ENCODE data around the gene VRK3. TPM values are rescaled to one million over a fixed set of nuclear protein-coding genes. Genes with fewer than 3 reads are reported as not detected.

Gene VRK3
- total RNA-seq, 2 donors from 2014 or later = 53.7 to 79.8 TPM

GRCh38 chr19:50016225-50016807, 8.9 kb downstream of the VRK3 start:
- Mint-ChIP-seq H3K36me3 (ENCODE audit: low read depth) (peaks cover 92% of the 10 kb centered on the region), H3K4me1 (peaks cover 11% of the 10 kb centered on the region), H3K9me3 (no peaks in the 10 kb centered on the region), H3K27ac (no peak overlapping the region), H3K4me3 (no peak overlapping the region), H3K27me3 (no peaks in the 10 kb centered on the region)
- ATAC-seq (replicated peaks) = no peak

- Mint-ChIP-seq H3K27me3 (no peaks in the 10 kb centered on the region), H3K9me3 (no peaks in the 10 kb centered on the region), H3K36me3 (ENCODE audit: low read depth) (peaks cover 82% of the 10 kb centered on the region), H3K27ac (peak overlapping the region; percentile 9), H3K4me3 (no peak overlapping the region), H3K4me1 (peaks cover 19% of the 10 kb centered on the region)
- ATAC-seq (replicated peaks) = no peak
These were observed 16.6 kb downstream of the VRK3 start for GRCh38 chr19:50008532-50008931.

- no peaks in the 10 kb centered on the region for H3K9me3 Mint-ChIP-seq
- H3K4me3 Mint-ChIP-seq = no peak overlapping the region
- peaks cover 82% of the 10 kb centered on the region for H3K36me3 Mint-ChIP-seq (ENCODE audit: low read depth)
- H3K27ac Mint-ChIP-seq = no peak overlapping the region
- no peaks in the 10 kb centered on the region for H3K27me3 Mint-ChIP-seq
- no peak for ATAC-seq (replicated peaks)
- H3K4me1 Mint-ChIP-seq = peaks cover 19% of the 10 kb centered on the region
These were observed 17.2 kb downstream of the VRK3 start for GRCh38 chr19:50007947-50008346.

GRCh38 chr19:50007170-50007569, 18.0 kb downstream of the VRK3 start:
- ATAC-seq (replicated peaks) = no peak
- H3K4me1 Mint-ChIP-seq = peaks cover 19% of the 10 kb centered on the region
- H3K4me3 Mint-ChIP-seq = no peak overlapping the region
- H3K27ac Mint-ChIP-seq = no peak overlapping the region
- H3K36me3 Mint-ChIP-seq (ENCODE audit: low read depth) = peaks cover 82% of the 10 kb centered on the region
- no peaks in the 10 kb centered on the region for H3K27me3 Mint-ChIP-seq
- H3K9me3 Mint-ChIP-seq = no peaks in the 10 kb centered on the region

- Mint-ChIP-seq H3K4me3 (peak overlapping the region; percentile 59), H3K27me3 (no peaks in the 10 kb centered on the region), H3K27ac (no peak overlapping the region), H3K36me3 (ENCODE audit: low read depth) (peaks cover 85% of the 10 kb centered on the region), H3K9me3 (no peaks in the 10 kb centered on the region), H3K4me1 (peaks cover 24% of the 10 kb centered on the region)
- peak; percentile 76 for ATAC-seq (replicated peaks)
These were observed 19.7 kb downstream of the VRK3 start for GRCh38 chr19:50005428-50005827.

- Mint-ChIP-seq H3K27me3 (no peaks in the 10 kb centered on the region), H3K27ac (peak overlapping the region; percentile 17), H3K4me3 (peak overlapping the region; percentile 59)
These were observed 21.3 kb downstream of the VRK3 start for GRCh38 chr19:50003810-50004419.

GRCh38 chr19:50003254-50003788, 21.9 kb downstream of the VRK3 start:
- H3K27me3 Mint-ChIP-seq = no peaks in the 10 kb centered on the region

More at GRCh38 chr19:50003810-50004419, 21.3 kb downstream of the VRK3 start:
- H3K36me3 Mint-ChIP-seq (ENCODE audit: low read depth) = peaks cover 97% of the 10 kb centered on the region
- peaks cover 24% of the 10 kb centered on the region for H3K4me1 Mint-ChIP-seq
- no peaks in the 10 kb centered on the region for H3K9me3 Mint-ChIP-seq
- ATAC-seq (replicated peaks) = peak; percentile 94

GRCh38 chr19:50002386-50002960, 22.7 kb downstream of the VRK3 start:
- Mint-ChIP-seq H3K4me1 (peaks cover 29% of the 10 kb centered on the region), H3K27ac (no peak overlapping the region), H3K27me3 (no peaks in the 10 kb centered on the region), H3K36me3 (ENCODE audit: low read depth) (peaks cover 97% of the 10 kb centered on the region), H3K9me3 (no peaks in the 10 kb centered on the region), H3K4me3 (no peak overlapping the region)
- no peak for ATAC-seq (replicated peaks)

More at GRCh38 chr19:50003254-50003788, 21.9 kb downstream of the VRK3 start:
- Mint-ChIP-seq H3K36me3 (ENCODE audit: low read depth) (peaks cover 97% of the 10 kb centered on the region), H3K27ac (peak overlapping the region; percentile 17), H3K4me3 (peak overlapping the region; percentile 59), H3K9me3 (no peaks in the 10 kb centered on the region), H3K4me1 (peaks cover 24% of the 10 kb centered on the region)
- ATAC-seq (replicated peaks) = no peak

- H3K4me1 Mint-ChIP-seq = peaks cover 29% of the 10 kb centered on the region
- H3K9me3 Mint-ChIP-seq = no peaks in the 10 kb centered on the region
- H3K27me3 Mint-ChIP-seq = no peaks in the 10 kb centered on the region
- no peak overlapping the region for H3K27ac Mint-ChIP-seq
- ATAC-seq (replicated peaks) = no peak
- peaks cover 94% of the 10 kb centered on the region for H3K36me3 Mint-ChIP-seq (ENCODE audit: low read depth)
- H3K4me3 Mint-ChIP-seq = no peak overlapping the region
These were observed 23.4 kb downstream of the VRK3 start for GRCh38 chr19:50001775-50002174.

- Mint-ChIP-seq H3K36me3 (ENCODE audit: low read depth) (peaks cover 93% of the 10 kb centered on the region), H3K27ac (no peak overlapping the region), H3K27me3 (no peaks in the 10 kb centered on the region)
These were observed 24.2 kb downstream of the VRK3 start for GRCh38 chr19:50000841-50001557.

GRCh38 chr19:50000038-50000840, 24.9 kb downstream of the VRK3 start:
- Mint-ChIP-seq H3K4me1 (peaks cover 24% of the 10 kb centered on the region), H3K27ac (no peak overlapping the region), H3K27me3 (no peaks in the 10 kb centered on the region), H3K9me3 (no peaks in the 10 kb centered on the region), H3K36me3 (ENCODE audit: low read depth) (peaks cover 91% of the 10 kb centered on the region), H3K4me3 (no peak overlapping the region)
- peak; percentile 43 for ATAC-seq (replicated peaks)

More at GRCh38 chr19:50000841-50001557, 24.2 kb downstream of the VRK3 start:
- Mint-ChIP-seq H3K4me1 (peaks cover 29% of the 10 kb centered on the region), H3K4me3 (no peak overlapping the region), H3K9me3 (no peaks in the 10 kb centered on the region)
- ATAC-seq (replicated peaks) = no peak

GRCh38 chr19:49999371-50000010, 25.7 kb downstream of the VRK3 start:
- H3K9me3 Mint-ChIP-seq = no peaks in the 10 kb centered on the region
- no peak for ATAC-seq (replicated peaks)
- peaks cover 91% of the 10 kb centered on the region for H3K36me3 Mint-ChIP-seq (ENCODE audit: low read depth)
- H3K27me3 Mint-ChIP-seq = no peaks in the 10 kb centered on the region
- no peak overlapping the region for H3K27ac Mint-ChIP-seq
- H3K4me3 Mint-ChIP-seq = no peak overlapping the region
- H3K4me1 Mint-ChIP-seq = peaks cover 19% of the 10 kb centered on the region

- no peaks in the 10 kb centered on the region for H3K9me3 Mint-ChIP-seq
- H3K27me3 Mint-ChIP-seq = no peaks in the 10 kb centered on the region
- H3K4me1 Mint-ChIP-seq = peaks cover 9% of the 10 kb centered on the region
- ATAC-seq (replicated peaks) = peak; percentile 65
- no peak overlapping the region for H3K27ac Mint-ChIP-seq
- H3K36me3 Mint-ChIP-seq (ENCODE audit: low read depth) = peaks cover 88% of the 10 kb centered on the region
- H3K4me3 Mint-ChIP-seq = no peak overlapping the region
These were observed 27.5 kb downstream of the VRK3 start for GRCh38 chr19:49997709-49998108.

Data from activated T-helper 17 cell treated with anti-CD3 and anti-CD28 coated beads, Interleukin-2, amount 50 U/mL, for 72 hours (primary cell).